Fibroblast of skin of right quadriceps (primary cell): Measurements from ENCODE around the gene ALPL.
A peak's percentile ranks its signal among the peaks of the same experiment; 100 is the strongest.

Experiments used
- DNase-seq: peaks from one replicate; pipeline ENCODE4 v3.0.0-alpha.2; 2013

ALPL gene

GRCh38 chr1:21532496-21532895 lies 23.3 kb downstream of the ALPL start:
- no peak for DNase-seq

GRCh38 chr1:21532992-21533534 lies 23.8 kb downstream of the ALPL start:
- DNase-seq = no peak

GRCh38 chr1:21534146-21534545 lies 24.9 kb downstream of the ALPL start:
- DNase-seq = no peak

- peak; percentile 61 for DNase-seq
Measured at GRCh38 chr1:21534674-21535378, 25.6 kb downstream of the ALPL start.

- DNase-seq = no peak
Measured at GRCh38 chr1:21536218-21536617, 27.0 kb downstream of the ALPL start.

GRCh38 chr1:21537511-21537931 lies 28.3 kb downstream of the ALPL start:
- no peak for DNase-seq

- DNase-seq = no peak
Measured at GRCh38 chr1:21537932-21538630, 28.9 kb downstream of the ALPL start.

GRCh38 chr1:21539933-21540332 lies 30.7 kb downstream of the ALPL start:
- DNase-seq = no peak

- no peak for DNase-seq
Measured at GRCh38 chr1:21541329-21541728, 32.1 kb downstream of the ALPL start.

- peak; percentile 79 for DNase-seq
Measured at GRCh38 chr1:21541835-21542234, 32.6 kb downstream of the ALPL start.

- DNase-seq = no peak
Measured at GRCh38 chr1:21543598-21543997, 34.4 kb downstream of the ALPL start.

GRCh38 chr1:21544095-21544494 lies 34.9 kb downstream of the ALPL start:
- DNase-seq = no peak

GRCh38 chr1:21546122-21546825 lies 37.1 kb downstream of the ALPL start:
- no peak for DNase-seq

- DNase-seq = no peak
Measured at GRCh38 chr1:21547876-21548275, 38.7 kb downstream of the ALPL start.

- DNase-seq = peak; percentile 19
Measured at GRCh38 chr1:21550097-21550496, 40.9 kb downstream of the ALPL start.

- no peak for DNase-seq
Measured at GRCh38 chr1:21550866-21551475, 41.7 kb downstream of the ALPL start.

- DNase-seq = peak; percentile 92
Measured at GRCh38 chr1:21552715-21553114, 43.5 kb downstream of the ALPL start.

GRCh38 chr1:21553116-21553926 lies 44.1 kb downstream of the ALPL start:
- peak; percentile 72 for DNase-seq

GRCh38 chr1:21559788-21560567 lies 50.8 kb downstream of the ALPL start:
- no peak for DNase-seq

GRCh38 chr1:21560916-21561638 lies 51.9 kb downstream of the ALPL start:
- DNase-seq = no peak

- no peak for DNase-seq
Measured at GRCh38 chr1:21562896-21563295, 53.7 kb downstream of the ALPL start.
